Measurements from ENCODE around the gene SRPK2. TPM values are rescaled to one million over a fixed set of nuclear protein-coding genes. Genes with fewer than 3 reads are reported as not detected.

The SRPK2 gene
- polyA plus RNA-seq, 1 of the 3 experiments (the other 2 are of a cell fraction) = 15.4 TPM

DNA sequence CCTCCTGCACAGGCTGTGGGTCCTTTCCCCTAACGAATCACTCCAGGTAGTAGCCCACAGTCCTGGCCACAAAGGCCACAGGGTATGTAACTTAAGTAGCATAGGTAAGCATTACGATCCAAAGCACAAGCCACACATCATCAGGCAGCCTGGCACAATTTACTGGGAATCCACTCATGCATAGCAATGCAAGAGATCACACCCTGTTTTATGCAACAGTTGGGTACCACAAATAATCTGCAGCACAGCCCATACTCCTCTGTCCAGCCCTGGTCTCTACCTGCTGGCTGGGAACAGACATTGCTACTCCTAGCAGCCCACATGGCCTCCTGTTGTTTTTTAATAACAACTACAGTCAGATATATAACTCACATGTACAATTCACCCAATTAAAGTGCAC lies 34.3 kb downstream of the SRPK2 start:
- Histone ChIP-seq H3K27ac (ENCODE audit: low read depth in 2 of 2, low read length in 1 of 2) (no peak overlapping the region), H3K4me1 (ENCODE audit: control insufficient read depth in 1 of 2, insufficient read depth in 2 of 2, low read depth in 1 of 2, low read length in 1 of 2) (peaks cover 0 to 32% of the 10 kb centered on the region in 2 experiments; a peak in 1 of 4 replicates), H3K9me2 (no peaks in the 10 kb centered on the region), H3F3A (replicated peaks; ENCODE audit: insufficient read depth) (peaks cover 13% of the 10 kb centered on the region), H3K4me3 (ENCODE audit: low read depth in 2 of 2, low read length in 1 of 2) (no peak overlapping the region), H3K36me3 (replicated peaks in 1 of 2; ENCODE audit: control insufficient read depth in 1 of 2, insufficient read depth in 2 of 2, low read length in 1 of 2) (no peaks in the 10 kb centered on the region), H2AFZ (ENCODE audit: low read depth) (no peak overlapping the region), H3K9ac (no peak overlapping the region), H3K27me3 (ENCODE audit: insufficient read depth) (no peaks in the 10 kb centered on the region), H3K4me2 (no peak overlapping the region), H4K20me1 (ENCODE audit: insufficient read depth) (peaks cover 95% of the 10 kb centered on the region), H3K79me2 (ENCODE audit: insufficient read depth) (peaks cover 97% of the 10 kb centered on the region), H3K9me3 (no peaks in the 10 kb centered on the region)
- TF ChIP-seq CHD2 (IDR thresholded peaks at IDR 0.05; ENCODE audit: low read length, partially characterized antibody) (no peak), FOXM1 (IDR thresholded peaks at IDR 0.05; ENCODE audit: low read depth) (no peak), RAD21 (IDR thresholded peaks at IDR 0.05; ENCODE audit: low read length) (no peak), EZH2phosphoT487 (IDR thresholded peaks at IDR 0.05; ENCODE audit: borderline replicate concordance, low read depth) (no peak), POLR2AphosphoS5 (IDR thresholded peaks at IDR 0.05; ENCODE audit: low read depth, low read length) (no peak), SMC3 (IDR thresholded peaks at IDR 0.05; ENCODE audit: low read depth, low read length) (no peak), NFIC (IDR thresholded peaks at IDR 0.05; ENCODE audit: borderline replicate concordance) (no peak), RCOR1 (IDR thresholded peaks at IDR 0.05; ENCODE audit: low read length) (no peak), FOXJ3 (CRISPR knock-in tag; IDR thresholded peaks at IDR 0.05) (no peak), RFX5 (IDR thresholded peaks at IDR 0.05; ENCODE audit: low read length) (no peak), YY1 (IDR thresholded peaks at IDR 0.05; ENCODE audit: low read depth) (no peak), NRF1 (IDR thresholded peaks at IDR 0.05; ENCODE audit: low read depth, low read length) (no peak), GATA2 (CRISPR knock-in tag; IDR thresholded peaks at IDR 0.05) (no peak), MXI1 (IDR thresholded peaks at IDR 0.05; ENCODE audit: low read depth, low read length) (no peak), EP300 (IDR thresholded peaks at IDR 0.05; ENCODE audit: borderline replicate concordance in 1 of 2, low read depth in 1 of 2, low read length in 1 of 2) (no peak)
- TF ChIP-seq, protein P1, sequence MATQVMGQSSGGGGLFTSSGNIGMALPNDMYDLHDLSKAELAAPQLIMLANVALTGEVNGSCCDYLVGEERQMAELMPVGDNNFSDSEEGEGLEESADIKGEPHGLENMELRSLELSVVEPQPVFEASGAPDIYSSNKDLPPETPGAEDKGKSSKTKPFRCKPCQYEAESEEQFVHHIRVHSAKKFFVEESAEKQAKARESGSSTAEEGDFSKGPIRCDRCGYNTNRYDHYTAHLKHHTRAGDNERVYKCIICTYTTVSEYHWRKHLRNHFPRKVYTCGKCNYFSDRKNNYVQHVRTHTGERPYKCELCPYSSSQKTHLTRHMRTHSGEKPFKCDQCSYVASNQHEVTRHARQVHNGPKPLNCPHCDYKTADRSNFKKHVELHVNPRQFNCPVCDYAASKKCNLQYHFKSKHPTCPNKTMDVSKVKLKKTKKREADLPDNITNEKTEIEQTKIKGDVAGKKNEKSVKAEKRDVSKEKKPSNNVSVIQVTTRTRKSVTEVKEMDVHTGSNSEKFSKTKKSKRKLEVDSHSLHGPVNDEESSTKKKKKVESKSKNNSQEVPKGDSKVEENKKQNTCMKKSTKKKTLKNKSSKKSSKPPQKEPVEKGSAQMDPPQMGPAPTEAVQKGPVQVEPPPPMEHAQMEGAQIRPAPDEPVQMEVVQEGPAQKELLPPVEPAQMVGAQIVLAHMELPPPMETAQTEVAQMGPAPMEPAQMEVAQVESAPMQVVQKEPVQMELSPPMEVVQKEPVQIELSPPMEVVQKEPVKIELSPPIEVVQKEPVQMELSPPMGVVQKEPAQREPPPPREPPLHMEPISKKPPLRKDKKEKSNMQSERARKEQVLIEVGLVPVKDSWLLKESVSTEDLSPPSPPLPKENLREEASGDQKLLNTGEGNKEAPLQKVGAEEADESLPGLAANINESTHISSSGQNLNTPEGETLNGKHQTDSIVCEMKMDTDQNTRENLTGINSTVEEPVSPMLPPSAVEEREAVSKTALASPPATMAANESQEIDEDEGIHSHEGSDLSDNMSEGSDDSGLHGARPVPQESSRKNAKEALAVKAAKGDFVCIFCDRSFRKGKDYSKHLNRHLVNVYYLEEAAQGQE (IDR thresholded peaks at IDR 0.05; ENCODE audit: low read depth, low read length) = no peak
- TF ChIP-seq, protein P2, sequence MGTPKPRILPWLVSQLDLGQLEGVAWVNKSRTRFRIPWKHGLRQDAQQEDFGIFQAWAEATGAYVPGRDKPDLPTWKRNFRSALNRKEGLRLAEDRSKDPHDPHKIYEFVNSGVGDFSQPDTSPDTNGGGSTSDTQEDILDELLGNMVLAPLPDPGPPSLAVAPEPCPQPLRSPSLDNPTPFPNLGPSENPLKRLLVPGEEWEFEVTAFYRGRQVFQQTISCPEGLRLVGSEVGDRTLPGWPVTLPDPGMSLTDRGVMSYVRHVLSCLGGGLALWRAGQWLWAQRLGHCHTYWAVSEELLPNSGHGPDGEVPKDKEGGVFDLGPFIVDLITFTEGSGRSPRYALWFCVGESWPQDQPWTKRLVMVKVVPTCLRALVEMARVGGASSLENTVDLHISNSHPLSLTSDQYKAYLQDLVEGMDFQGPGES (IDR thresholded peaks at IDR 0.05; ENCODE audit: low read depth, low read length) = no peak
- TF ChIP-seq, protein P3, sequence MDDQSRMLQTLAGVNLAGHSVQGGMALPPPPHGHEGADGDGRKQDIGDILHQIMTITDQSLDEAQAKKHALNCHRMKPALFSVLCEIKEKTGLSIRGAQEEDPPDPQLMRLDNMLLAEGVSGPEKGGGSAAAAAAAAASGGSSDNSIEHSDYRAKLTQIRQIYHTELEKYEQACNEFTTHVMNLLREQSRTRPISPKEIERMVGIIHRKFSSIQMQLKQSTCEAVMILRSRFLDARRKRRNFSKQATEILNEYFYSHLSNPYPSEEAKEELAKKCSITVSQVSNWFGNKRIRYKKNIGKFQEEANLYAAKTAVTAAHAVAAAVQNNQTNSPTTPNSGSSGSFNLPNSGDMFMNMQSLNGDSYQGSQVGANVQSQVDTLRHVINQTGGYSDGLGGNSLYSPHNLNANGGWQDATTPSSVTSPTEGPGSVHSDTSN (IDR thresholded peaks at IDR 0.05) = no peak
- WGBS (ENCODE audit: low lambda C conversion rate) = 100% methylated on average over 2 of the region's 2 CpGs
- CTCF ChIA-PET = interaction anchor here (1.9 kb wide), 1 partner anchor 18 kb away, joined by 4 read pairs; no protein-coding TSS in a partner anchor
- POLR2A ChIA-PET = no interaction called here
- no peak for DNase-seq

Data from SK-N-SH (cell line).